Right atrium auricular region (tissue), 2 donors: Measurements from ENCODE around the gene GABRB1. TPM values are rescaled to one million over a fixed set of nuclear protein-coding genes. Genes with fewer than 3 reads are reported as not detected.
"Not testable (repeated sequence)": the region's sequence is repeated elsewhere in the genome, so short reads cannot be mapped to it uniquely, and the experiment has no call there.

Experiments used
- DNase-seq: peaks from one replicate; pipeline ENCODE4 v3.0.0-alpha.2; 2019; ENCODE audit warnings: low spot score
- H3K27ac ChIP-seq, 2 donors: fragments of 200-600 bp; sonication (generic); 1 replicate in 1 of 2; 2 replicates in 1 of 2; pipeline ENCODE4 v1.5.1; 2016 to 2019
- H3K27me3 ChIP-seq, 2 donors: fragments of 200-600 bp; sonication (generic); one replicate each; pipeline versions ENCODE4 v1.5.1 to v1.6.0; 2017 to 2019
- H3K36me3 ChIP-seq: fragments of 200-600 bp; sonication (generic); one replicate; pipeline ENCODE4 v1.5.1; 2016
- H3K4me1 ChIP-seq, 2 donors: fragments of 200-600 bp; sonication (generic); one replicate each; pipeline versions ENCODE4 v1.5.1 to v1.6.0; 2017 to 2019
- H3K4me3 ChIP-seq, 2 donors: fragments of 200-600 bp; sonication (generic); 1 replicate in 1 of 2; 2 replicates in 1 of 2; pipeline ENCODE4 v1.5.1; 2017 to 2019; ENCODE audit warnings: mild to moderate bottlenecking in 1 of 2, moderate library complexity in 1 of 2
- H3K9me3 ChIP-seq, 2 donors: fragments of 200-600 bp; sonication (generic); one replicate each; pipeline ENCODE4 v1.5.1; 2019
- CTCF ChIP-seq, 2 donors: fragments of 200-600 bp; sonication (generic); IDR thresholded peaks; one replicate each; pipeline ENCODE4 v1.5.1; 2019; ENCODE audit warnings: antibody characterized with exemption in 2 of 2
- total RNA-seq, 2 donors: library from RNA; depleted of rRNA; stranded (reverse); fragments of >200 nt; gene quantifications; one replicate each; pipeline ENCODE4 v1.1.0, GENCODE V29; 2016

Gene GABRB1
- total RNA-seq, 2 donors from 2014 or later: 1.1 to 2.6 TPM

GRCh38 chr4:47373174-47373573 lies 341.8 kb downstream of the GABRB1 start:
- Histone ChIP-seq H3K36me3 (no peaks in the 10 kb centered on the region), H3K27ac (no peak overlapping the region), H3K4me3 (no peak overlapping the region), H3K9me3 (no peaks in the 10 kb centered on the region), H3K4me1 (no peaks in the 10 kb centered on the region), H3K27me3 (no peaks in the 10 kb centered on the region)
- no peak for DNase-seq
- no peak for TF ChIP-seq CTCF (IDR thresholded peaks at IDR 0.05)

DNA sequence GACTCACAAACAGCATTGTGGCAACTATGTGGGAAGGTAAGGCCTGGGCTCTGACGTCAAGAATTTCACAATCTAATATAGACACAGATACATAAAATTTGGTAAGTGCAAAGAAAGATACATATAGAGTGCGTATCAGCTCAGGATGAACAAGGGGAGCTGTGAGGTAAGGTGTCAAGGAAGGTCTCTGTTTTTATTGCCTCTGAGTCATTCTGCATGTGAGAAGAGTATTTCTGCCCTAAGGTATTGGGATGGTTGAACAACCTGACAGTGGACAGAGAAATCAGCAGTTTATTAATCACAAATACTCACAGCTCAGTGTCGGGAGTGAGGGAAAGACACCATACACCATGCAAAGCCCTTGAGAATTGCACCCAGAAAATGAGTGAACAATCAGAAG lies 342.3 kb downstream of the GABRB1 start:
- Histone ChIP-seq H3K27me3 (no peaks in the 10 kb centered on the region), H3K9me3 (no peaks in the 10 kb centered on the region), H3K4me3 (no peak overlapping the region), H3K4me1 (no peaks in the 10 kb centered on the region), H3K27ac (no peak overlapping the region), H3K36me3 (no peaks in the 10 kb centered on the region)
- TF ChIP-seq CTCF (IDR thresholded peaks at IDR 0.05): no peak
- DNase-seq: no peak

DNA sequence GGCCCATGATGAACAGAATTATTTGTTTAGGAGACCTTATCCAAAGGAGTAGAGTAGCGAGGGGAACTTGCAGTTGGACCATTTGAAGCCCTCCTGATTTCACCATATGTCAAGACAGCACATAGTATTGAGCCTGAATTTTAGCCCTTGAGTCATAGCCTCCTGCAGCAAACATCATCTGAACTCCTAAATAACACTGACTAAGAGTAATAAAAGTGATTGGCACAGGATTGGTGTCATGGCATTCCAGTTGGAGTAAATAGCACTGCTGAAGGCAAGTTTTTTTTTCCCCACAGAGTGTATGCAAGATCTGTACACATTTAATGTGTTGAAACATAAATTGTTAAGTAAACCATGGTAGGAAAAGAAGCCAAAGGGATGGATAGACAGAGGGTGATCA lies 343.1 kb downstream of the GABRB1 start:
- Histone ChIP-seq H3K4me1 (no peaks in the 10 kb centered on the region), H3K27ac (no peak overlapping the region)

DNA sequence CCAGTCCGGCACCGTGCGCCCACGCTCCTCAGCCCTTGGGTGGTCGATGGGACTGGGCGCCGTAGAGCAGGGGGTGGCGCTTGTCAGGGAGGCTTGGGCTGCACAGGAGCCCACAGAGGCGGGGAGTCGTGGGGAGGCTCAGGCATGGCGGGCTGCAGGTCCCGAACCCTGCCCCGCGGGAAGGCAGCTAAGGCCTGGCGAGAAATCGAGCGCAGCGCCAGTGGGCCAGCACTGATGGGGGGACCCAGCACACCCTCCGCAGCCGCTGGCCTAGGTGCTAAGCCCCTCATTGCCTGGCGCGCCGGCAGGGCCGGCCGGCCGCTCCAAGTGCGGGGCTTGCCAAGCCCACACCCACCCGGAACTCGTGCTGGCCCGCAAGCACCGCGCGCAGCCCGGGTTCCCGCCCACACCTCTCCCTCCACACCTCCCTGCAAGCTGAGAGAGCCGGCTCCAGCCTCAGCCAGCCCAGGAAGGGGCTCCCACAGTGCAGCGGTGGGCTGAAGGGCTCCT lies 346.7 kb downstream of the GABRB1 start:
- H3K4me3 ChIP-seq, H3K27me3 ChIP-seq, H3K9me3 ChIP-seq, DNase-seq, H3K36me3 ChIP-seq, H3K27ac ChIP-seq, H3K4me1 ChIP-seq: not testable (repeated sequence)

More for the DNA sequence above, 343.1 kb downstream of the GABRB1 start:
- TF ChIP-seq CTCF (IDR thresholded peaks at IDR 0.05): no peak
- Histone ChIP-seq H3K9me3 (no peaks in the 10 kb centered on the region), H3K27me3 (no peaks in the 10 kb centered on the region), H3K4me3 (no peak overlapping the region), H3K36me3 (no peaks in the 10 kb centered on the region)
- no peak for DNase-seq

GRCh38 chr4:47381172-47381571 lies 349.8 kb downstream of the GABRB1 start:
- Histone ChIP-seq H3K27ac (no peak overlapping the region), H3K4me1 (no peaks in the 10 kb centered on the region), H3K36me3 (no peaks in the 10 kb centered on the region), H3K27me3 (no peaks in the 10 kb centered on the region), H3K4me3 (no peak overlapping the region), H3K9me3 (no peaks in the 10 kb centered on the region)
- no peak for TF ChIP-seq CTCF (IDR thresholded peaks at IDR 0.05)
- DNase-seq: no peak

- DNase-seq: no peak
- no peaks in the 10 kb centered on the region for H3K4me1 ChIP-seq
- H3K9me3 ChIP-seq: no peaks in the 10 kb centered on the region
- no peak overlapping the region for H3K4me3 ChIP-seq
- no peak overlapping the region for H3K27ac ChIP-seq
- no peaks in the 10 kb centered on the region for H3K36me3 ChIP-seq
- no peaks in the 10 kb centered on the region for H3K27me3 ChIP-seq
- TF ChIP-seq CTCF (IDR thresholded peaks at IDR 0.05): no peak
These were observed 351.5 kb downstream of the GABRB1 start for GRCh38 chr4:47382846-47383360.
